GM19099 (cell line): ENCODE results near the gene PLIN4.

Experiments used
- POLR2A ChIP-seq: IDR thresholded peaks from 3 replicates; pipeline ENCODE4 v1.6.1; 2011; ENCODE audit warnings: low read depth; ENCODE audit not compliant: insufficient read length; ENCODE audit errors: extremely low read depth

The PLIN4 gene

GRCh38 chr19:4493104-4493928 lies 25.0 kb downstream of the PLIN4 start:
- TF ChIP-seq POLR2A = no peak

GRCh38 chr19:4492337-4493103 lies 25.8 kb downstream of the PLIN4 start:
- TF ChIP-seq POLR2A = no peak

- TF ChIP-seq POLR2A = no peak
Measured at GRCh38 chr19:4491446-4491845, 26.8 kb downstream of the PLIN4 start.

GRCh38 chr19:4488496-4488895 lies 29.8 kb downstream of the PLIN4 start:
- no peak for TF ChIP-seq POLR2A

- TF ChIP-seq POLR2A = no peak
Measured at GRCh38 chr19:4487572-4487971, 30.7 kb downstream of the PLIN4 start.

GRCh38 chr19:4483385-4483784 lies 34.9 kb downstream of the PLIN4 start:
- no peak for TF ChIP-seq POLR2A

- no peak for TF ChIP-seq POLR2A
Measured at GRCh38 chr19:4482721-4483364, 35.4 kb downstream of the PLIN4 start.

- no peak for TF ChIP-seq POLR2A
Measured at GRCh38 chr19:4477034-4477801, 41.1 kb downstream of the PLIN4 start.

GRCh38 chr19:4474514-4475022 lies 43.7 kb downstream of the PLIN4 start:
- no peak for TF ChIP-seq POLR2A

GRCh38 chr19:4473763-4474513 lies 44.3 kb downstream of the PLIN4 start:
- no peak for TF ChIP-seq POLR2A

GRCh38 chr19:4473011-4473762 lies 45.1 kb downstream of the PLIN4 start:
- TF ChIP-seq POLR2A = no peak

- TF ChIP-seq POLR2A = peak; percentile 39
Measured at GRCh38 chr19:4472174-4472974, 45.9 kb downstream of the PLIN4 start, which contains the start of gene HDGFL2. Gene HDGFL2, plus strand, starts transcription at chr19:4472297. Its CDS starts 54 bp downstream, at chr19:4472351.

GRCh38 chr19:4471403-4472173 lies 46.7 kb downstream of the PLIN4 start:
- TF ChIP-seq POLR2A = peak; percentile 53
